Skin epidermis (tissue), 12 donors: ENCODE data around the gene GLIS2.

ENCODE experiments used
- H3K27ac ChIP-seq, 21 experiments: fragments of 200-600 bp; sonication (generic) in 11 of 21; one replicate each; pipeline ENCODE4 v1.5.0; 2020; ENCODE audit warnings: mild to moderate bottlenecking in 3 of 21, inconsistent platforms in 2 of 21, moderate library complexity in 2 of 21
- H3K4me3 ChIP-seq, 7 experiments: fragments of 200-600 bp; sonication (generic) in 2 of 7; one replicate each; pipeline ENCODE4 v1.5.0; 2020; ENCODE audit warnings: inconsistent platforms in 2 of 7, mild to moderate bottlenecking in 2 of 7, moderate library complexity in 1 of 7

The GLIS2 gene

DNA sequence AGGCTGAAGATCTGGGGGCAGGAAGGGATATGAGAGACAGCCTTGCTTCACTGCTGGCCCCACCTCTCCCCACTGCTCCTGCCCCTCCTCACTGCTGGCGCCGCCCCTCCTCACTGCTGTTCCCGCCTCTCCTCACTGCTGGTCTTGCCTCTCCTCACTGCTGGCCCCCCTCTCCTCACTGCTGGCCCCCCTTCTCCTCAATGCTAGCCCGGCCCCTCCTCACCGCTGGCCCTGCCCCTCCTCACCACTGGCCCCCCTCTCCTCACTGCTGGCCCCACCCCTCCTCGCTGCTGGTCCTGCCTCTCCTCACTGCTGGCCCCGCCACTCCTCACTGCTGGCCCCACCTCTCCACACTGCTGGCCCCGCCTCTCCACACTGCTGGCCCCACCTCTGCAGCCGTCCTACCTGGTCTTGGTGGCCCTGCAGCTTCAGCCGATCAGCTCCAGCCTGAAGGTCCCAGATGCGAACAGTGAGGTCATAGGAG is 44.7 kb downstream of the GLIS2 start:
- H3K27ac ChIP-seq, result no peak overlapping the region
- no peak overlapping the region for H3K4me3 ChIP-seq

DNA sequence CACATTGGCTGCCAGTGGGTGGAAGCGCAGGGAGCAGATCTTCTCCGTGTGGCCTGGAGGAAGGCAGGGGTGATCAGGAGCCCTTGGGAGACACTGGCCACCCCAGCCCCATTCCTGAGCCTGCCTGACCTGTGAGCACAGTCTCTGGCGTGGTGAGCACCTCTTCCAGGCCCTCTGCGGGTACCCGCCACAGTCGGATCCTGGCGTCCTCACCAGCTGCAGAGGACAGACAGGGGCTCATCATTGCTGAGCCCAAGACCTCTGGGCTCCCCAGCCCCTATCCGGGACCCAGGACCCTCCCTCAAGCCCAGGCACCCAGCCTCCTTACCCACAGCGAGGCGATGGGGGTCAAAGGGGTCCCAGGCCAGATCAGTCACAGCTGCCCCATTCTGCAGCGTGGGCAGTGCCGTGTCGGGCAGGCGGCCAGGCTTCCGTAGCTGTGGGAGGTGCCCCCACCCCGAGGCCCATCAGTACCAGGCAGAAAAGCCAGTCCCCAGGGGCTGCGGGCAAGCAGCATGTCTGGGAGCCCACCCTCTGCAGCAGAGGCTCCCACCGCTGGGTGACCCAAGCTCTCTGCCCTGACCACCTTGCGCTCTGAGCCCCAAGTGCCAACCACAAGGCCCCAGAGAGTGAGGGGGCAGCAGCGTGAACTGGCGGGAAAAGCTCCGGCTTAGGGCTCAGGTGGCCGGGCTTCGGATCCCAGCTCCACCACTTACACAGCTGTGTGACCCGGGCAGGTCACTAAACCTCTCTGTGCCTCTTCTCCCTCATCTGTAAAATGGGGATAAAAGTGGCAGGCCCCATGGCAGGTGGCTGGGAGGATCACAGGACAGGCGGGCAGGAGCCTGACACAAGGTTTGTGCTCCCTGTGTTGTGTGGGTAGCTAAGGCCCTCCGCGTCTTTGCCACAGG is 45.4 kb downstream of the GLIS2 start:
- H3K4me3 ChIP-seq, result no peak overlapping the region
- H3K27ac ChIP-seq, result no peak overlapping the region

DNA sequence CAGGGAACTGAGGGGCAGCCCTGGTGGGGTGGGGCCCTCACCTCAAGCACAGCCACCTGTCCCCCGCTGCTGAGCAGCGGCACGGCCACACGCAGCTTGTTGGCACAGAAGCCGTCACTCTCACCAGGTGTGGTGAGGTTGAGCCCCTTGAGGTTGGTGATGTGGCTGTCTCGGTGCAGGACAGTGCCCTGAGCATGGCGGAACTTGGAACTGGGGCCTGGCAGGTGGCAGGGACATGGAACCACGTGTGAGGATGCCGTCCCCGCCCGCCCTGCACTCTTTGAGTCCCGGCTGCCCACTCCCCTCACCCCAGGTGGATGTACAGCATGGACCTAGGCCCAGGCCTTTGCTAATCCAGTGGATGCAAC is 46.1 kb downstream of the GLIS2 start:
- no peak overlapping the region for H3K4me3 ChIP-seq

DNA sequence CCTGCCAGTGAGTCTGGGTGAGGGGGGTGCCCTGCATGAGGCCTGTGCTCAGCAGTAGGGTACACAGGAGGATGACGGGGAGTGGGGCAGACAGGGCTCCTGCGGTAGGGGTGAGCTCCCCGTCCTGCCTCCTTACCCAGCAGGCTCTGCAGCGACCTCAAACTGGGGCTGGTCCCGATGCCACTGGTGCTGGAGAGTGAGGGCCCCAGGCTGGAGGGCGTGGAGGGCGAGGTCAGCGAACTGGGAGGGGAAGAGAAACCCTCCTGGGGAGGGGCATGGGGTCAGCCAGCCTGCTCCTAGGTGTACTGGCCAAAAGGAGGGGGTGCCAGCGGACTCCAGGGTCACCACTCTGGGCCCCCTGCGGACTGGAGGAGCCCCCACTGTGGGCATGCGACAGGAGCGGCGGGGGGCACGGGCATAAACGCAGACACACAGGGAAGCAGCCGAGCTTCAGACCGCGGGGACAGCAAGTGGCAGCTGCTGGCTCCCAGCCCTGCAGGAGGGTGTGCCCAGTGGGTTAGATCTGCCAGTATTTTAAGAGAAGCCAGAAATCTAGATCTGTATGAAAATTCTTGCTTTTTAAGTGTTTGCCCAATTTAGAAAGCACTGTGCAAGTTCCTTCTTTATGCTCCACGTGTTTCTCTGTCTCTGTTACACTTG is 46.7 kb downstream of the GLIS2 start:
- Histone ChIP-seq H3K4me3 (no peak overlapping the region), H3K27ac (no peak overlapping the region)

More for the DNA sequence above, 46.1 kb downstream of the GLIS2 start:
- H3K27ac ChIP-seq, result no peak overlapping the region

DNA sequence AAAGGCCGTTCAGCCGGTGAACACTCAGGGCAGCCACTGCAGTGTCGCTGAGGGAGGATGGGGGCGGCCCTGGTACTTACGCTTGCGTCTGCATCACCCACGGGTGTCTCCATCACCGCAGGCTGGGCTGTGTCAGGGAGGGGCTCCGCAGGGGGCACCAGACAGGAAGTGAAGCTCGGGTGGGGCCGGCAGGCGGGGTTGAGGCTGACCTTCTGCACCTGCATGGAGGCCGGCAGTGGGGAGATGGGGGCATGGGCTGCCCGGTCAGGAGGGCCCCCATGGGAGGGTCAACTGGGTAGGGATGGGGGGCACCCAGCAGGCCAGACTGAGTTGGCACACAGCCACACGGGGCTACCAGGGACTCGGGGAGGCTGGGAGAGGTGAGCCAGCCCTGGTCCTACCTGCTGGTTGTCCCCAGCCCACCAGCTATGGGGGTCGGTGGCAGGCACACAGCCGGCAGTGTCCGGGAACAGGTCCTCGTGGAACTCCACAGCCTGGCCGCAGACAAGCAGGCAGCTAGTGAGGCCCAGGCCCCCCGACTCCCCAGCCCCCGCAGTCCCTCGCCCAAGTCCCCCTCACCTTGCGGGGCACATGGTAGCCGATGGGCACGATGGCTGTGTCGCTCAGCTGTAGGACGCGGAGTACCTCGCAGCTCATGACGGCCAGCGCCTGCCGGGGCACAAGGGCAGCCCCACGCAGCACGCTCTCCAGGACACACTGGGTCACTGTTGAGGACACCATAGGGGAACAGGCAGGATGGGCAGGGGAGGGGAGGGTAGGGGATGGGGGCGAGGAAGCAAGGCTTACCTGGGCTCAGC is 48.5 kb downstream of the GLIS2 start:
- H3K4me3 ChIP-seq, result no peak overlapping the region
- no peak overlapping the region for H3K27ac ChIP-seq

DNA sequence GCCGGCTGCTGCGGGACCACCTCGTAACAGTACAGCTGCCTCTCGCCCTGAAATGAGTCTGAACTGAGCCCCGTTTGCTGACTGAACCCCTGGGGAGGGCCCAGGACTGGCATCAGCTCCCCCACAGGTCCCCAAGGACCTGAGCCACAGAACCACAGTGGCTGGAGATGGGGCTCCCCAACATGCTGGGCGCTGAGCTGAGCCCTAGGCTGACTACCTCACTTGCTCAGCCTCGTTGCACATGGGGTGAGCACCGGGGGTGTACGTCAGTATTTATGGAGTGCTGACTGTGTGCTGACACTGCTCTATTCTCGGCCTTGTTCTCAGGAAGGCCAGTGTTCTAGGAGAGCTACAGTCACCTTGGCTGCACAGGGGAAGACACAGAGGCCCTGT is 49.1 kb downstream of the GLIS2 start:
- no peak overlapping the region for H3K27ac ChIP-seq

DNA sequence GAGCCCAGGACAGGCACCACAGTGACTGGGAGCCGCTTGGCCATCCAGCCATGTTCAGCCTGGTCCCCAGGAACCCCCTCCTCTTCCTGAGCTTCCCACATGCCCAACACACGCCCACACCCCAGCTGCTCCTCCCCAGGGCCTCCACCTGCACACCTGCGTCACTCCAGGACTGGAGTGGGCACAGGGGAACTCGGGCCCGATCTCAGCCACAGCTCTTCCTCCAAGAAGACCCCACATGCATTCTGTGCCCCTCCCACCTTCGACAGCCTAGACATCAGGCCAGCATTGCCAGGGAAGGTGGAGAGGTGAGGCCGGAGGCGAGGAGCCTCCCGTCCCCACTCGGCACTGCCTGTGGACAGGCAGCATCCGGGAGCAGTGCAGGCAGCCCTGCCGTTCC is 49.7 kb downstream of the GLIS2 start:
- H3K27ac ChIP-seq, result no peak overlapping the region
- no peak overlapping the region for H3K4me3 ChIP-seq

More for the DNA sequence above, 49.1 kb downstream of the GLIS2 start:
- no peak overlapping the region for H3K4me3 ChIP-seq

DNA sequence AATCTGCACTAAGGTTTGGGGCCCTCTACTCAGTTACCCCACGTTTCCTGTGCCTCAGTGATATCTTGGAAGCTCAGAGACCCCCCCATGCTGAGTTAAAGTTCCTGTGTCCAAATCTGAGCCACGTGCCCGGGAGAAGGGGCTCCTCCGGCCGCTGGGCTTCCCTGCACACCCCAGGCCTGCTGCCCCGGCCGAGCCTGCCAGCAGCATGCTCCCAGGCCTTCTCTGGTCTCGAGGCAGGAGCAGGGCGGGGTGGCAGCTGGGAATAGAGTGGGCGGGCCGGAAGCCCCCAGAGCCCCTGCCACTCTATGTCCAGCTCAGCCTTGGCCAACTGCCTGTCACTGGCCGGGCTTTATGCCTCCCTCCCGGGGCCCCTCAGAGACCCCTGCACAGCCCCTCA is 50.1 kb downstream of the GLIS2 start:
- no peak overlapping the region for H3K27ac ChIP-seq
- no peak overlapping the region for H3K4me3 ChIP-seq

DNA sequence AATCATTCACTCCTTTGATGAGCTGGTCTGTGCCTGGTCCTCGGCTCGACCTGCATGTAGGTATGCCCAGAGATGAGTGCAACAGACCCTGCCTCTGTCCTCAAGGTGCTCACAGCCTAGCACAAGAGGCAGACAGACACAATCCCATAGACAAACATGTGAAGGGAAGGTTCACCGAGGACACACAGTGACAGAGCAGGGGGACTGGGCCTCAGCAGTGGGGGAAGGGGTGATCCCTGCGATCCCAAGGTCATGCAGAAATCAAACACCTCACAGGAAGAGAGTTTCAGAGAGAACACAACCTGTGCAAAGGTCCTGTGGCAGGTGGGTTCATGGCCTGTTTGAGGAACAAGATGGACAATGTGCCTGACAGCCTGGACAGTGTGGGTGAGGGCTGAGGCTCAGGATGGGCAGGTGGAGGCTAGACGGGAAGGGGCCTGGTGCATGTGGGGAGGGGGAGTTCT is 51.6 kb downstream of the GLIS2 start:
- Histone ChIP-seq H3K4me3 (no peak overlapping the region), H3K27ac (no peak overlapping the region)

DNA sequence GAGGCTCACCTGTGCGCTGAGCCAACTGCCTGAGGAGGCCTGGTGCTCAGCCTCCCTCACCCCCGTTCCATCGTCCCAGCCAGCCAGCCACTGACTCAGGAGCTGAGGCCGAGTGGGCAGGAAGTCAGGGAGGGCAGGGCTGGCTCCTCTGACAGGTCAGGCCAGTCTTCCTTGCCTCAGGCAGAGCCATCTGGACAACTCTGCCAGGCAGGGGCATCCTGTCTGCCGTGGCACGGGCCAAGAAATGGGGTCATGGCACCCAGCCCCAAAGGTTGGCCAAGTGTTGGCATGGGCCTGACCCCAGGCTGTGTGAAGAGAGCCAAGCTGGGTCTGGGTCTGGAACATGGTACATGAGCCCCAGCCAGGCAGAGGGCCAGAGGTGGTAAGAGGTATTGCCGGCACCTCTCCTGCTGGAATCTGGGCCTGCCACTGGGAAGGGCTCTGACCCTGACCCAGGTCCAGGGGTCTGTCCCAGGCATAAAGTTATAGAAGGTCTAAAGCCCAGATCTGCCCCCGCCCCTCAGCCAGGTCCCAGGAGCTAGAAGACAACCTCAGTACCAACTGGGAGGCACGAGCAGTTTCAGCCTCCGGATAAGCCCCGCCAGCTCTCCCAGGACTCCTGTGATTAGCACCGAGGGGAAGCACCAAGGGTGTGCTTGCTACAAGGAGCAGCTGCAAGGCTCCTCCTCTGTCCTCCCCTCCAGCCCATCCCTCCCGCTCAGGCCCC is 53.3 kb downstream of the GLIS2 start:
- H3K27ac ChIP-seq, result peak overlapping the region in 11 of 21 experiments; percentile 4 to 88 (median 76)
- no peak overlapping the region for H3K4me3 ChIP-seq

DNA sequence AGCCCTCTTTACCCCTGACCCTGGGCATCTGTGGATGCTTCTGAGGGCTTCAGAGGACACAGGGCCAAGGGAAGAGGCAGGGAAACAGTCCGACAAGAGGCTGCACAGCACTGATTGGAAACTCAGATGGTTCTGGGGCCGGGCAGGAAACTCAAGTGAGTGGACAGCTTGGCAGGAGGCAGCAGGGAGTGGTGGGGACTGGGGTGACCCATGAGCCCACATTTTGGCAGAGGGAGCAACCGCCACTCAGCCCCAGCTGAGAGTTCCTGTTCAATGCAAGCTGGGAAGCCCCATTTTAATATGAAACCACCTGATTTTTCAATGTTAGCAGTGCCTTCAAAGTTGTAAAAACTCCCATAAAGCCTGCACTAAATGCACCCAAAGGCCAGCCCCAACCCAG is 54.3 kb downstream of the GLIS2 start:
- Histone ChIP-seq H3K27ac (peak overlapping the region in 19 of 21 experiments; percentile 0 to 89 (median 74)), H3K4me3 (no peak overlapping the region)

DNA sequence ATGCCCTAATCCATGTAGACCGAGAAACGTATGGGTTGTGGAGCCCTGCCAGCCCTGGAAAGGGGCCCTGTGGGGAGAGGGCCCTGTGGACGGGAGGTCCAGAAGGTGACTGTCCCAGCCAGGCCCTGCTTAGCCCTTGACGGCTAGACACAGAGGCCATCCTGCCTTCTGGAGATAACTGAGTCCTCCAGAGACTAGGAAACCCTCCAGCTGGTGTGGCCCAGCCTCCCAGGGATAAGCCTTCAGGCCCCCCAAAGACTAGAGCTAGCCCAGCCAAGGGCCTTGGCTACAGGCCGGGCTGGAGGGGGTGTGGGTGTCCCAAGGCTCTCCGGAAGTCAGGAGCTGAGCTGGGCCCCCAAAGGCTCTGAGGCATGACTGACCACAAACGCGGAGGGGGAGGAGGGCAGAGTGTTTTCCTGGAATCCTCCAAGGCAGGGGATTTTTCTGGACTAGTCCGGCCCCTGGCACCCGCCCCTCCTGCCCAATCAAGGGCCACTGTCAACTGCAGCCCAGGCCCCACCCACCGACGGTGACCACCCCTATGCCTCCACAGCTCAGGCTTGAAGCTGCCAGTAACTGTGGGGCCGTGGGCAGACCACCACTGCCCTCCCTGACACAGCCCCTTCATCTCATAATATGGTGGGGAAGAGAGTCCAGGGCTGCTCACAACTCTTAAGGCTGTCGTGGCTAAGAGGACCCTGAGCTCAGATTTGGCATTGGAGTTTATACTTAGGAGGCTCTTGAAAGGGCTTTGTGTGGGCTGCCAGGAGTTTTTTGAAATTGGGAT is 54.9 kb downstream of the GLIS2 start:
- Histone ChIP-seq H3K27ac (peak overlapping the region in 19 of 21 experiments; percentile 12 to 89 (median 78)), H3K4me3 (peak overlapping the region in 3 of 7 experiments; percentile 37 to 60 (median 58))

DNA sequence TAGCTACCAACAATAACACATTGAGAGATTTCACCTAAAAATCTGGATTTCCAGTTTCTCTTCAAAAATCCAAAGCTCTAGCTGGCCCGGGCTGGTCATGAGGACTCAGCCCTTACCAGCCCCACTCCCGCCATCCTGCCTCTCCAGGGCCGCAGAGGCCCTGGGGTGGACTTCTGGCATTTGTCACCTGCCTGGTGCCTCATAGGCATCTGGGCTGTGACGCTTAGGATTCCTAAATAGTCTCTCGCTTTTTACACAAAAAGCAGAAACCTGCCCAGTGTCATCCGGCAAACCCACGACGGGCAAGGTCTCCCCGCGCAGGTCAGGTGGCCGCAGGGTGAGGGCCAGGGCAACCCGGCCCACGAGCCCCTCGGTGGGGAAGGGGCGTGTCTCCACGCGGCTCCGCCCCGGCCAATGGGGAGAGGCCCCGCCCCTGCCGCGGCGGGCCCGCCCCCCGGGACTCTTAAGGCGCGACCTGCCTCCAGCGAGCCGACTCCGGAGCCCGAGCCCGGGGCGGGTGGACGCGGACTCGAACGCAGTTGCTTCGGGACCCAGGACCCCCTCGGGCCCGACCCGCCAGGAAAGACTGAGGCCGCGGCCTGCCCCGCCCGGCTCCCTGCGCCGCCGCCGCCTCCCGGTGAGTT is 55.6 kb downstream of the GLIS2 start, which contains the start of gene VASN:
Gene VASN (plus strand): TSS at position 492 of the 644 bp plus-strand sequence. CDS start 9,030 bp downstream, outside the sequence.
- peak within 1 kb of the TSS in 20 of 21 experiments; percentile 50 to 89 (median 78) for H3K27ac ChIP-seq

DNA sequence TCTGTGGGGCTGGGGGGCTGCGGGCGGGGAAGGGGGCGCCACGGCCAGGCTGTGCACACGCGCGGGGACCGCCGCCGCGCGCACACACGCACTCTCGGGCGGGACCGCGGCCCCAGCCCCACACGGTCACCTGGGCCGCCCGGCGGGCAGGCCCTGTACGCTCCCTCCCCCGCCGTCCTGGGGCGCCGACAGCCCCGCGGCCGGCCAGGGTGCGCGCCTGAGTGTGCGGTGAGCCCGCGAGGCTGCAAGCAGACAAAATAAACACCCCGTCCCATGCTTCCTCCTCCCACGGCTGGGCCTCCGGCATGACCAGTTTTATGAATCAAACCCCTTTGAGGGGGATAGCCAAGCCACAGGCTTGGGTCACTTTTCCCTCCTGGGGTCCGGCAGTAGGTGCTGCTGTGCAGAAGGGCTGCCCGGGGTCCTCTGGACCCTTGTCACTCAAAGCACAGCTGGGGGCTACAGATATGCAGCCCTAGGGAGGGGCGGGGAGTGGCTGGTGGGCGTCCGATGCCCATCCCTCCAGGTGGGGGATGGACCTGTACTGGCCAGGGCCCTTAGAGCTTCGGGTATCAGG is 56.2 kb downstream of the GLIS2 start:
- peak overlapping the region in 20 of 21 experiments; percentile 50 to 89 (median 78) for H3K27ac ChIP-seq
- H3K4me3 ChIP-seq, result peak overlapping the region; percentile 37 to 67 (median 58)

More for the DNA sequence above, 55.6 kb downstream of the GLIS2 start, which contains the start of gene VASN:
- H3K4me3 ChIP-seq, result peak within 1 kb of the TSS; percentile 37 to 67 (median 58)

DNA sequence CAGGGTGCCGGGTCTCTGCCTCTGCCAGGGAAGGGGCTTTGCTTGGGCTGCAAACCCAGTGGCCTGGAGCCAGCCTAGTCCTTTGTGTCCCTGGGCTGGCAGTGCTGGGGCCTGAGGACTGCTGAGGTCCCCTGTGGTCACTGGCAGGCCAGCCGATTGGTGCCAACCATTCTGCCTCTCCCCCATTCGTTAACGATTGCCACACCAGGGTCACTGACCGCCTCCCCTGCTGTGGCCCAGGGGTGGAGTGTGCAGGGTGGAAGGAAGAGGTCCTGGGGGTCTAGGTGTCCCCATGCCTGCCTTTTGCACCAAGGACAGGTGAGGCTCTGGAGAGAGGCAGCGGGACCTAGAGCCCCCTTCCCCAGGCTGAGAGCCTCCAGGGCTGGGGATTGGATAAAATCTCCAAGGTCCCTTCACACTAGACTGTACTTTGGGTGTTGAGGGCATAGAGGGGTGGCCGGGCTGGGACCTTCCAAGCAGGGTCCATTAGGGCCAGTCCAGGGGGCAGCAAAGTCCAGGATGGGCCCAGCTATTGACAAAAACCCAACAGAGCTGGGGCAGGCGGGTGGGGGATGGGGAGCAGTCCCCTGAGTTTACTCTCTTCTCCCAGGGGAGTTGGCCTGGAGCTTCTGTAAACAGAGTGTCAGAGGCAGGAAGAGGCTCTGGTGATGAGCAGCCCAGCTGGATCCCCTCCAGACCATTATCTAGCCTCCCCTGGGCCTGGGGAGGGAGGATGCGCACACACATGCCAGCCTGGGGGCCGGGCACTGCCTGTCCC is 56.9 kb downstream of the GLIS2 start:
- peak overlapping the region; percentile 37 to 67 (median 58) for H3K4me3 ChIP-seq
- H3K27ac ChIP-seq, result peak overlapping the region in 19 of 21 experiments; percentile 43 to 89 (median 78)

DNA sequence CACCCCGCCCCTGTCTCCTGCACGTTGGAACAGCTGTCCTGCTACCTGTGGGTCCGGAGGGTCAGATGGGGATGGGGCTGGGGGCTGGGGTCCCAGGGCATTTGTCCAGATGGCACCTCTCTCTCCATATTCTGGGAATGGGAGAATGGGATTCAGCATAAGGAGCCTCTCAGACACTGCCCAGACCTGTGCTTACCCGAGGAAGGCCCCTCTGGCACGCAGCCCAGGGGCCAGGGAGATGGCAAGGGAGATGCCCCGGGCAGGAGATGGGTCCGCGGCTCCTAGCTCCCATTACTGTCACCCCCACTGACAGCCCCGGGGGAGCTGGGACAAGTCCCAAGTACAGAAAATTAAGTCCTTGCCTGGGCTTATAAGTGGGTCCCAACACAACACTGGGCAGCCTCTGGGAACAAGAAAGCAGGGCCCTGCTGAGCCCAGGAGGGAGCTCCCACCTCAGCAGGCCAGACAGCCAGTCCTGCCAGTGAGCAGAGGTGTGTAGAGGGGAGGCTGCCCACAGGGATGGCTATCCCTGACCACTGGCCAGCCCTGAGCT is 57.6 kb downstream of the GLIS2 start:
- peak overlapping the region; percentile 37 to 67 (median 58) for H3K4me3 ChIP-seq
- peak overlapping the region; percentile 28 to 89 (median 78) for H3K27ac ChIP-seq
